C4-2B (cell line): Measurements from ENCODE around the gene PPIA.
A peak's percentile ranks its signal among the peaks of the same experiment; 100 is the strongest.
"Not testable (repeated sequence)": the region's sequence is repeated elsewhere in the genome, so short reads cannot be mapped to it uniquely, and the experiment has no call there.

Experiments
- H3K27ac ChIP-seq: fragments of 450-650 bp; 2 replicates; pipeline ENCODE4 v1.5.1; 2017
- ZFX ChIP-seq: fragments of 450-650 bp; IDR thresholded peaks from 2 replicates; pipeline ENCODE4 v1.6.1; 2017
- TF ChIP-seq, protein P1 (sequence below): fragments of 450-650 bp; conservative IDR thresholded peaks from 2 replicates; pipeline ENCODE4 v1.5.1; 2017; ENCODE audit warnings: mild to moderate bottlenecking

PPIA gene

DNA sequence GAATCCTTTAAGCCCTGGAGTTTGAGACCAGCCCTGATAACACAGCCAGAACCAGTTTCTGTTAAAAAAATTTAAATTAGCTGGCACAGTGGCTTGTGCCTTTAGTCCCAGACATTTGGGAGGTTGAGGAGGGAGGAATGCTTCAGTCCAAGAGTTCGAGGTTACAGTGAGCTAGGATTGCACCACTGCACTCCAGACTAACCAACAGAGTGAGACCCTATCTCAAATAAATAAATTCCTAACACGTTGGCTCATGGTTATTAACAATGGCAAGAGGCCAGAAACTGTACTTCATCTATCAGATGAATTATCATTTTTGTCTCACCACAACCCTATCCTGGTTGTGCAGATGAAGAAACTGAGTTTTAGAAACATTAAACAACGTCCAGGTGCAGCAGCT, 2.1 kb upstream of the PPIA start:
- TF ChIP-seq, protein P1, sequence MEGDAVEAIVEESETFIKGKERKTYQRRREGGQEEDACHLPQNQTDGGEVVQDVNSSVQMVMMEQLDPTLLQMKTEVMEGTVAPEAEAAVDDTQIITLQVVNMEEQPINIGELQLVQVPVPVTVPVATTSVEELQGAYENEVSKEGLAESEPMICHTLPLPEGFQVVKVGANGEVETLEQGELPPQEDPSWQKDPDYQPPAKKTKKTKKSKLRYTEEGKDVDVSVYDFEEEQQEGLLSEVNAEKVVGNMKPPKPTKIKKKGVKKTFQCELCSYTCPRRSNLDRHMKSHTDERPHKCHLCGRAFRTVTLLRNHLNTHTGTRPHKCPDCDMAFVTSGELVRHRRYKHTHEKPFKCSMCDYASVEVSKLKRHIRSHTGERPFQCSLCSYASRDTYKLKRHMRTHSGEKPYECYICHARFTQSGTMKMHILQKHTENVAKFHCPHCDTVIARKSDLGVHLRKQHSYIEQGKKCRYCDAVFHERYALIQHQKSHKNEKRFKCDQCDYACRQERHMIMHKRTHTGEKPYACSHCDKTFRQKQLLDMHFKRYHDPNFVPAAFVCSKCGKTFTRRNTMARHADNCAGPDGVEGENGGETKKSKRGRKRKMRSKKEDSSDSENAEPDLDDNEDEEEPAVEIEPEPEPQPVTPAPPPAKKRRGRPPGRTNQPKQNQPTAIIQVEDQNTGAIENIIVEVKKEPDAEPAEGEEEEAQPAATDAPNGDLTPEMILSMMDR, result no peak
- TF ChIP-seq ZFX, result no peak
- H3K27ac ChIP-seq, result no peak overlapping the region

- no peak for TF ChIP-seq ZFX
- TF ChIP-seq, protein P1, result no peak
- H3K27ac ChIP-seq, result peak overlapping the region; percentile 98
Observed at GRCh38 chr7:44796034-44796503, 412 bp upstream of the PPIA start.

DNA sequence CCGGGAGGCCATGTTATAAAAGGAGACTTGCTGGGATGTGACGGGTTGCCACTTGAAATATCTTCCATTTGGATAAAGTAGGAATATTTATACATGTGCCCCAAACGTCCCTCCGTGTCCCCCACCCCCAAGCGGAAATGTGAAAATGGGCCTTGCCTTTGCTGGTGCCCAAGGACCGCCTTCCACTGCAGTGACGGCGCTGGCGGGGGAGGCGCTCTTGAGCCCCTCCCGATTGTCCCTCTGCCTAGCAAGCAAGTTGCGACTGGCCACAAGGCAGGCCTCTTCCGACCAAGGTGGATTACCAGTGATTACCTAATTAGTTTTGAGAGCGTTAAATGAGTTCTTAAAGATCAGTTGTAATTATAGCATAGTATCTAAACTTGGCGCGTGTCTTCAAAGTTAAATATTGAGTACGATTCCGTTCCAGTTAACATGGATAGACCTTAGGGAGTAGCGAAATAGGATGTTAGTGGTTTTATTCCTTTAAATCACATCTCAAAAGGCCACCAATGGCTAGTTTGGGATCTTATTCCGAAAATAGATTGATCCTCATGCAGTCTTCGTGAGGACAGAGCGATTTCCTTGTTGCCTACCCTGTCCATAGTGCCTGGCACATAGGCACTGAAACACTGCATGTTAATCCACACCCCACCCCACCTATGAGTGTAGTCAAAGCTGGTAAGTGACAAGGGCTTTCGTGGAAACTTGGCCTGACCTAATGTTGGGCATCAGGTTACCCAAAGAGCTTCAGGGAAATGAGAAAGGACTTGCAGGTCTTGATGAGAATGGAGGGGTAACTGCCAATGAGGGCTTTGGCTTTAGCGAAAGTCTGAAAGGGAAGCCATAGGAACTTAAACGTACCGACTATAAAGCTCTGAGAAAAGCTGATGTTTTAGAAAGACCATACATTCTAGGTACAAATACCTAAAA, 1.1 kb downstream of the PPIA start:
- peak overlapping the region; percentile 98 for H3K27ac ChIP-seq
- TF ChIP-seq ZFX, result no peak
- TF ChIP-seq, protein P1, result peak; percentile 63

DNA sequence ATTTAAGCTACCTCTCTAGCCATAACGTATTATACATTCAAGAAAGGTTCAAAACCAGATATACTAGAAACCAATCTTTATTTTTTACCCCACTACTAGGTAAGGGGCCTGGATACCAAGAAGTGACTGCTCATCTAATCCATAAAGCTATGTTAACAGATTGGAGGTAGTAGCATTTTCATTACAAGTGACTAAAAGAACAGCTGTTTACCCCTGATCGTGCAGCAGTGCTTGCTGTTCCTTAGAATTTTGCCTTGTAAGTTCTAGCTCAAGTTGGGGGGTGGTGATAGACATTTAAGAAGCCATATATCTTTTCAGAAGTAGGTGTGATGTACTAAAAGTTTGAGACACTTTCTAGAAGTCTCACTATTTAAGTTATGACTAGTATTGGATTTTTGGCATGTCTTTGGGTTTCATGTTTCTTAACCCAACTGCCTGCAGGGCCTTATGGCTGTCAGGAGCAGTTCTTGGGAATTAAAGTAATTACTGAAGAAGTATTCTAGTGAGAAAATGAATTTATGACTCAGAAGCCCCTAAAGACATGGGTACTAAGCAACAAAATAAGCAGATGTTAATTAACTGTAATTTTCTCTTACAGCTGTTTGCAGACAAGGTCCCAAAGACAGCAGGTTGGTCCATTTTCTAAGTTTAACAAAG, 2.3 kb downstream of the PPIA start:
- H3K27ac ChIP-seq, result peak overlapping the region; percentile 98; the same call in 1 of the 2 replicates
- TF ChIP-seq, protein P1, result no peak
- no peak for TF ChIP-seq ZFX

GRCh38 chr7:44799939-44800338, 3.5 kb downstream of the PPIA start:
- no peak overlapping the region for H3K27ac ChIP-seq
- no peak for TF ChIP-seq ZFX
- TF ChIP-seq, protein P1, result no peak

GRCh38 chr7:44801890-44802289, 5.4 kb downstream of the PPIA start:
- H3K27ac ChIP-seq, result no peak overlapping the region
- TF ChIP-seq ZFX, result no peak
- TF ChIP-seq, protein P1, result no peak

DNA sequence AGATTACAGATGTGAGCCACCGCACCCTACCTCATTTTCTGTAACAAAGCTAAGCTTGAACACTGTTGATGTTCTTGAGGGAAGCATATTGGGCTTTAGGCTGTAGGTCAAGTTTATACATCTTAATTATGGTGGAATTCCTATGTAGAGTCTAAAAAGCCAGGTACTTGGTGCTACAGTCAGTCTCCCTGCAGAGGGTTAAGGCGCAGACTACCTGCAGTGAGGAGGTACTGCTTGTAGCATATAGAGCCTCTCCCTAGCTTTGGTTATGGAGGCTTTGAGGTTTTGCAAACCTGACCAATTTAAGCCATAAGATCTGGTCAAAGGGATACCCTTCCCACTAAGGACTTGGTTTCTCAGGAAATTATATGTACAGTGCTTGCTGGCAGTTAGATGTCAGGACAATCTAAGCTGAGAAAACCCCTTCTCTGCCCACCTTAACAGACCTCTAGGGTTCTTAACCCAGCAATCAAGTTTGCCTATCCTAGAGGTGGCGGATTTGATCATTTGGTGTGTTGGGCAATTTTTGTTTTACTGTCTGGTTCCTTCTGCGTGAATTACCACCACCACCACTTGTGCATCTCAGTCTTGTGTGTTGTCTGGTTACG, 6.0 kb downstream of the PPIA start:
- H3K27ac ChIP-seq, result no peak overlapping the region
- no peak for TF ChIP-seq ZFX
- TF ChIP-seq, protein P1, result no peak

DNA sequence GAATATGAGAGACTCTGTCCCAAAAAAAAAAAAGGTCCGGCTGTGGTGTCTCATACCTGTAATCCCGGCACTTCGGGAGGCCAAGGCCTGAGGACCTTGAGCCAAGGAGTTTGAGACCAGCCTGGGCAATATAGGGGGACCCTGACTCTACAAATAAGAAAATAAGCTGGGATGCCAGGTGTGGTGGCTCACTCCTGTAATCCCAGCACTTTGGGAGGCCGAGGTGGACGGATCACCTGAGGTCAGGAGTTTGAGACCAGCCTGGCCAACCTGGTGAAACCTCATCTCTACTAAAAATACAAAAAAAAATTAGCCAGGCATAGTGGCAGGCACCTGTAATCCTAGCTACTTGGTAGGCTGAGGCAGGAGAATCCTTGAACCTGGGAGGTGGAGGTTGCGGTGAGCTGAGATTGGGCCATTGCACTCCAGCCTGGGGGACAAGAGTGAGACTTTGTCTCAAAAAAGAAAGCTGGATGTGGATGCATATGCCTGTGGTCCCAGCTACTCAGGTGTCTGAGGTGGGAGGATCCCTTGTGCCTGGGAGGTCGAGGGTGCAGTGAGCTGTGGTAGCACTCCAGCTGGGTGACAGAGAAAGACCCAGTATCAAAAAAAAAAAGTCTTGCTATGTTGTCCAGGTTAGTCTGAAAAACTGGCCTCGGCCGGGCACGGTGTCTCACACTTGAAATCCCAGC, 7.5 kb downstream of the PPIA start:
- H3K27ac ChIP-seq, result not testable (repeated sequence)
